H9 (cell line): ENCODE results near the gene NUP98. TPM values are rescaled to one million over a fixed set of nuclear protein-coding genes. Genes with fewer than 3 reads are reported as not detected.
"Not testable (repeated sequence)": the region's sequence is repeated elsewhere in the genome, so short reads cannot be mapped to it uniquely, and the experiment has no call there.

Source experiments
- DNase-seq: peaks from one replicate; pipeline ENCODE4 v3.0.0-alpha.2; 2017
- H2AFZ ChIP-seq: one replicate; pipeline ENCODE4 v1.6.1; 2013; ENCODE audit warnings: mild to moderate bottlenecking, low read length, control low read depth, moderate library complexity
- H2AK5ac ChIP-seq: 2 replicates; pipeline ENCODE4 v1.6.1; 2013; ENCODE audit warnings: low read length, control low read depth, mixed read lengths; ENCODE audit not compliant: insufficient read length
- H2BK120ac ChIP-seq: one replicate; pipeline ENCODE4 v1.6.1; 2013; ENCODE audit warnings: low read depth, mild to moderate bottlenecking, low read length, control low read depth, inconsistent platforms; ENCODE audit not compliant: poor library complexity, severe bottlenecking
- H2BK12ac ChIP-seq: 2 replicates; pipeline ENCODE4 v1.6.1; 2013; ENCODE audit warnings: low read length, control low read depth, mixed read lengths, low read depth; ENCODE audit not compliant: insufficient read length
- H2BK15ac ChIP-seq: 2 replicates; pipeline ENCODE4 v1.6.1; 2013; ENCODE audit warnings: low read depth, low read length, control low read depth
- H2BK20ac ChIP-seq: one replicate; pipeline ENCODE4 v1.6.1; 2013; ENCODE audit warnings: low read depth, mild to moderate bottlenecking, low read length, control low read depth, inconsistent platforms; ENCODE audit not compliant: poor library complexity, severe bottlenecking
- H2BK5ac ChIP-seq: 2 replicates; pipeline ENCODE4 v1.6.1; 2013; ENCODE audit warnings: low read length, control low read depth, mixed read lengths; ENCODE audit not compliant: insufficient read length
- H3K14ac ChIP-seq: 2 replicates; pipeline ENCODE4 v1.6.1; 2013; ENCODE audit warnings: low read length, control low read depth; ENCODE audit not compliant: insufficient read depth
- H3K18ac ChIP-seq: 2 replicates; pipeline ENCODE4 v1.6.1; 2013; ENCODE audit warnings: low read depth, mild to moderate bottlenecking, mixed read lengths, low read length, control low read depth; ENCODE audit not compliant: insufficient read length
- H3K23ac ChIP-seq: 2 replicates; pipeline ENCODE4 v1.6.1; 2013; ENCODE audit warnings: low read length, control low read depth, mixed read lengths, low read depth; ENCODE audit not compliant: insufficient read length
- H3K23me2 ChIP-seq: 2 replicates; pipeline ENCODE4 v1.6.1; 2013; ENCODE audit warnings: low read depth, mild to moderate bottlenecking, mixed read lengths, low read length, control low read depth; ENCODE audit not compliant: insufficient read length, poor library complexity, severe bottlenecking
- H3K27ac ChIP-seq: 2 replicates; pipeline ENCODE4 v1.5.1; 2013; ENCODE audit warnings: low read length, control low read depth, mixed read lengths, low read depth; ENCODE audit not compliant: insufficient read length
- H3K27me3 ChIP-seq: 2 replicates; pipeline ENCODE4 v1.6.1; 2013; ENCODE audit warnings: low read length, control low read depth, inconsistent platforms; ENCODE audit not compliant: insufficient read depth
- H3K4ac ChIP-seq: 2 replicates; pipeline ENCODE4 v1.6.1; 2013; ENCODE audit warnings: low read depth, mild to moderate bottlenecking, control low read depth, inconsistent platforms, low read length, moderate library complexity
- H3K4me1 ChIP-seq: 2 replicates; pipeline ENCODE4 v1.6.1; 2013; ENCODE audit warnings: low read length, control low read depth, inconsistent platforms; ENCODE audit not compliant: insufficient read depth
- H3K4me2 ChIP-seq: 2 replicates; pipeline ENCODE4 v1.6.1; 2013; ENCODE audit warnings: low read length, control low read depth, mixed read lengths; ENCODE audit not compliant: insufficient read length, insufficient read depth
- H3K56ac ChIP-seq: 2 replicates; pipeline ENCODE4 v1.6.1; 2013; ENCODE audit warnings: low read depth, mild to moderate bottlenecking, mixed read lengths, low read length, control low read depth; ENCODE audit not compliant: insufficient read length
- H3K79me1 ChIP-seq: 2 replicates; pipeline ENCODE4 v1.6.1; 2013; ENCODE audit warnings: low read depth, mild to moderate bottlenecking, moderate library complexity, low read length, control low read depth, inconsistent platforms; ENCODE audit not compliant: insufficient read depth, poor library complexity, severe bottlenecking
- H3K79me2 ChIP-seq: 2 replicates; pipeline ENCODE4 v1.6.1; 2013; ENCODE audit warnings: low read length, control low read depth, inconsistent platforms; ENCODE audit not compliant: insufficient read depth
- H3K9ac ChIP-seq: 2 replicates; pipeline ENCODE4 v1.6.1; 2013; ENCODE audit warnings: low read length, control low read depth, mixed read lengths; ENCODE audit not compliant: insufficient read length; ENCODE audit errors: extremely low read depth
- H3K9me3 ChIP-seq: one replicate; pipeline ENCODE4 v1.6.1; 2013; ENCODE audit warnings: low read depth, low read length, inconsistent platforms; ENCODE audit not compliant: control insufficient read depth
- H3T11ph ChIP-seq: one replicate; pipeline ENCODE4 v1.6.1; 2013; ENCODE audit warnings: mild to moderate bottlenecking, low read length, control low read depth, inconsistent platforms
- H4K20me1 ChIP-seq: one replicate; pipeline ENCODE4 v1.6.1; 2013; ENCODE audit not compliant: control insufficient read depth, insufficient read length, insufficient read depth
- H4K5ac ChIP-seq: 2 replicates; pipeline ENCODE4 v1.6.1; 2013; ENCODE audit warnings: low read depth, mild to moderate bottlenecking, mixed read lengths, low read length, control low read depth; ENCODE audit not compliant: insufficient read length
- H4K8ac ChIP-seq: replicated peaks from 2 replicates; pipeline ENCODE4 v1.6.1; 2013; ENCODE audit warnings: low read length, control low read depth, mixed read lengths, low read depth; ENCODE audit not compliant: insufficient read length
- H4K91ac ChIP-seq: 2 replicates; pipeline ENCODE4 v1.6.1; 2013; ENCODE audit warnings: low read depth, mild to moderate bottlenecking, moderate library complexity, mixed read lengths, low read length, control low read depth; ENCODE audit not compliant: insufficient read length
- H3K27ac Mint-ChIP-seq, 3 experiments: 2 replicates in 2 of 3; 3 replicates in 1 of 3; pipeline ENCODE4 v1.8.0; 2020 to 2021; ENCODE audit warnings: mixed read lengths in 3 of 3, mild to moderate bottlenecking in 1 of 3, moderate library complexity in 1 of 3
- H3K27me3 Mint-ChIP-seq: 2 replicates; pipeline ENCODE4 v1.8.0; 2021; ENCODE audit warnings: low read depth, mild to moderate bottlenecking, moderate library complexity, mixed read lengths
- H3K36me3 Mint-ChIP-seq, 3 experiments: 2 replicates in 2 of 3; 3 replicates in 1 of 3; pipeline ENCODE4 v1.8.0; 2020 to 2021; ENCODE audit warnings: low read depth in 3 of 3, mixed read lengths in 3 of 3; ENCODE audit not compliant: insufficient read depth in 1 of 3
- H3K4me1 Mint-ChIP-seq, 2 experiments: 2 replicates each; pipeline ENCODE4 v1.8.0; 2020; ENCODE audit warnings: mixed read lengths in 2 of 2
- H3K4me3 Mint-ChIP-seq, 2 experiments: 2 replicates in 1 of 2; 3 replicates in 1 of 2; pipeline ENCODE4 v1.8.0; 2020 to 2021; ENCODE audit warnings: mild to moderate bottlenecking in 2 of 2, mixed read lengths in 2 of 2, moderate library complexity in 1 of 2
- H3K9me3 Mint-ChIP-seq, 2 experiments: 2 replicates in 1 of 2; 3 replicates in 1 of 2; pipeline ENCODE4 v1.8.0; 2020; ENCODE audit warnings: mild to moderate bottlenecking in 2 of 2, mixed read lengths in 2 of 2, moderate library complexity in 1 of 2
- CTCF ChIP-seq: fragments of 200-600 bp; sonication (generic); conservative IDR thresholded peaks from 3 replicates; pipeline ENCODE4 v1.8.0; 2021; ENCODE audit warnings: antibody characterized with exemption, mild to moderate bottlenecking
- WGBS: extraction: QIAGEN DNeasy Blood & Tissue Kit; methylation state at CpG from one replicate; pipeline ENCODE4 v1.1.7; 2013; ENCODE audit warnings: missing lambda C conversion rate, low lambda C conversion rate, mixed read lengths; ENCODE audit not compliant: insufficient read length; ENCODE audit errors: extremely low coverage; 5-methylcytosine and 5-hydroxymethylcytosine counted together
- total RNA-seq: library from RNA; stranded (reverse); gene quantifications from 2 replicates; pipeline ENCODE4 v1.2.1, GENCODE V29; 2021

NUP98 gene
- total RNA-seq, 1 experiment from 2014 or later: 105 TPM

- no peaks in the 10 kb centered on the region for H3K23me2 ChIP-seq
- H3K9me3 ChIP-seq: no peaks in the 10 kb centered on the region
- H3K9ac ChIP-seq: no peak overlapping the region
- no peak overlapping the region for H3K18ac ChIP-seq
- H4K20me1 ChIP-seq: no peaks in the 10 kb centered on the region
- no peak overlapping the region for H2AK5ac ChIP-seq
- no peak overlapping the region for H2BK5ac ChIP-seq
- no peak overlapping the region for H4K8ac ChIP-seq
- DNase-seq: no peak
- no peak overlapping the region for H3K4ac ChIP-seq
- H3K9me3 Mint-ChIP-seq: no peaks in the 10 kb centered on the region
- H3K36me3 Mint-ChIP-seq: peaks cover 59 to 92% (median 91%) of the 10 kb centered on the region in 3 experiments
- no peaks in the 10 kb centered on the region for H3K4me1 Mint-ChIP-seq
- no peak overlapping the region for H4K91ac ChIP-seq
- H3K4me3 Mint-ChIP-seq: no peak overlapping the region
- no peak overlapping the region for H3K23ac ChIP-seq
- TF ChIP-seq CTCF: no peak
- H3K14ac ChIP-seq: no peak overlapping the region
- H3K27me3 Mint-ChIP-seq: no peaks in the 10 kb centered on the region
- no peak overlapping the region for H3K4me2 ChIP-seq
- H3K79me1 ChIP-seq: no peaks in the 10 kb centered on the region
- no peak overlapping the region for H3K27ac ChIP-seq
- H2AFZ ChIP-seq: no peak overlapping the region
- H2BK20ac ChIP-seq: no peak overlapping the region
- H2BK15ac ChIP-seq: no peak overlapping the region
- H4K5ac ChIP-seq: no peak overlapping the region
- no peaks in the 10 kb centered on the region for H3K27me3 ChIP-seq
- no peak overlapping the region for H3K27ac Mint-ChIP-seq
- no peaks in the 10 kb centered on the region for H3K4me1 ChIP-seq
- 100% methylated on average over 1 of the region's 3 CpGs for WGBS
- no peak overlapping the region for H3K56ac ChIP-seq
- no peaks in the 10 kb centered on the region for H3K79me2 ChIP-seq
- H3T11ph ChIP-seq: no peak overlapping the region
- H2BK12ac ChIP-seq: no peak overlapping the region
- H2BK120ac ChIP-seq: no peak overlapping the region
Measured at GRCh38 chr11:3767536-3767935, 29.8 kb downstream of the NUP98 start.

GRCh38 chr11:3766836-3767235 lies 30.5 kb downstream of the NUP98 start:
- H3K23me2 ChIP-seq, H2BK20ac ChIP-seq, H3K56ac ChIP-seq, H3K18ac ChIP-seq, H3K9me3 Mint-ChIP-seq, H3K4me1 ChIP-seq, H3K79me2 ChIP-seq, H3K23ac ChIP-seq, H2BK15ac ChIP-seq, H3K4me1 Mint-ChIP-seq, H4K91ac ChIP-seq, H2BK120ac ChIP-seq, H2BK12ac ChIP-seq, H3K27me3 ChIP-seq, H3K14ac ChIP-seq, H3K4me3 Mint-ChIP-seq, H3T11ph ChIP-seq, H3K4ac ChIP-seq, H4K5ac ChIP-seq, H2AFZ ChIP-seq, H2AK5ac ChIP-seq, H3K27me3 Mint-ChIP-seq, H3K27ac ChIP-seq, DNase-seq, H3K9ac ChIP-seq, H4K20me1 ChIP-seq, H3K79me1 ChIP-seq, H4K8ac ChIP-seq, H2BK5ac ChIP-seq, H3K9me3 ChIP-seq, H3K4me2 ChIP-seq: not testable (repeated sequence)
- peak overlapping the region in 2 of 3 experiments; percentile 34 to 83; a peak in 3 of 7 replicates for H3K27ac Mint-ChIP-seq
- WGBS: no CpG with 5 or more reads among the region's 9 CpGs
- H3K36me3 Mint-ChIP-seq: peaks cover 56 to 92% (median 89%) of the 10 kb centered on the region in 3 experiments
